Measurements from ENCODE around the gene LCN12.

DNA sequence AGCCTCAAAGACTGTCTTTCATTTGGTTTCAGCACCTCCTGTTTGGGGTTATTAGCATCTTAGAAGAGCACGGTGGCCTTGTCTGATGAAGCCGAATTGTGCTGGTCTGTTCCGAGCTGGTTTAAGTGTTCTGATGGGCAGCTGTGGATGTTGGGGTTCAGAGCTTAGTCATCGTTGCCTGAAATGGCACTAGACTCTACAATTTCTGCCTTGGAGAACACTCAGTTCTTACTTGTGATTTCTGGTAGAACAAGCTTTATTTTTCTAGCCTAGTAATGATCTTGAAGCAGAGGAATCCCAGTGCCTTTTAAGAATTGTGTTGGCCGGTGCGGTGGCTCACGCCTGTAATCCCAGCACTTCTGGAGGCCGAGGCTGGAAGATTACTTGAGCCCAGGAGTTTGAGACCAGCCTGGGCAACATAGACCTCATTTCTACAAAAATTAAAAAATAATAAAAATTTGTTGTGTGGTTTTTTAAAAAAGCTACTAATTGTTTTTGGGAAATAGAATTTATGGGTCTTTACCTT is 15.4 kb upstream of the LCN12 start:
- TF ChIP-seq, protein P1, sequence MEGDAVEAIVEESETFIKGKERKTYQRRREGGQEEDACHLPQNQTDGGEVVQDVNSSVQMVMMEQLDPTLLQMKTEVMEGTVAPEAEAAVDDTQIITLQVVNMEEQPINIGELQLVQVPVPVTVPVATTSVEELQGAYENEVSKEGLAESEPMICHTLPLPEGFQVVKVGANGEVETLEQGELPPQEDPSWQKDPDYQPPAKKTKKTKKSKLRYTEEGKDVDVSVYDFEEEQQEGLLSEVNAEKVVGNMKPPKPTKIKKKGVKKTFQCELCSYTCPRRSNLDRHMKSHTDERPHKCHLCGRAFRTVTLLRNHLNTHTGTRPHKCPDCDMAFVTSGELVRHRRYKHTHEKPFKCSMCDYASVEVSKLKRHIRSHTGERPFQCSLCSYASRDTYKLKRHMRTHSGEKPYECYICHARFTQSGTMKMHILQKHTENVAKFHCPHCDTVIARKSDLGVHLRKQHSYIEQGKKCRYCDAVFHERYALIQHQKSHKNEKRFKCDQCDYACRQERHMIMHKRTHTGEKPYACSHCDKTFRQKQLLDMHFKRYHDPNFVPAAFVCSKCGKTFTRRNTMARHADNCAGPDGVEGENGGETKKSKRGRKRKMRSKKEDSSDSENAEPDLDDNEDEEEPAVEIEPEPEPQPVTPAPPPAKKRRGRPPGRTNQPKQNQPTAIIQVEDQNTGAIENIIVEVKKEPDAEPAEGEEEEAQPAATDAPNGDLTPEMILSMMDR (IDR thresholded peaks at IDR 0.05; ENCODE audit: insufficient read depth, low read length, poor library complexity, severe bottlenecking): no peak
- no peak for TF ChIP-seq EZH2phosphoT487 (conservative IDR thresholded peaks at IDR 0.05; ENCODE audit: low read length)

All from SU-DHL-6 (cell line).